ENCODE results near the gene DRG2. TPM values are rescaled to one million over a fixed set of nuclear protein-coding genes. Genes with fewer than 3 reads are reported as not detected.

DRG2 gene
- total RNA-seq, 6 experiments from 2014 or later: 30.6 to 38.1 (median 33.7) TPM

GRCh38 chr17:18119938-18120337, 32.2 kb downstream of the DRG2 start:
- Mint-ChIP-seq H3K4me1 (ENCODE audit: low read depth) (no peaks in the 10 kb centered on the region; the same call in 1 of the 2 replicates), H3K36me3 (ENCODE audit: low read depth) (peaks cover 5% of the 10 kb centered on the region), H3K27me3 (ENCODE audit: insufficient read depth) (peaks cover 4% of the 10 kb centered on the region), H3K27ac (no peak overlapping the region), H3K4me3 (no peak overlapping the region), H3K9me3 (peaks cover 11% of the 10 kb centered on the region; the same call in 1 of the 2 replicates)
- no peak for DNase-seq
- TF ChIP-seq CTCF (IDR thresholded peaks at IDR 0.05): no peak

DNA sequence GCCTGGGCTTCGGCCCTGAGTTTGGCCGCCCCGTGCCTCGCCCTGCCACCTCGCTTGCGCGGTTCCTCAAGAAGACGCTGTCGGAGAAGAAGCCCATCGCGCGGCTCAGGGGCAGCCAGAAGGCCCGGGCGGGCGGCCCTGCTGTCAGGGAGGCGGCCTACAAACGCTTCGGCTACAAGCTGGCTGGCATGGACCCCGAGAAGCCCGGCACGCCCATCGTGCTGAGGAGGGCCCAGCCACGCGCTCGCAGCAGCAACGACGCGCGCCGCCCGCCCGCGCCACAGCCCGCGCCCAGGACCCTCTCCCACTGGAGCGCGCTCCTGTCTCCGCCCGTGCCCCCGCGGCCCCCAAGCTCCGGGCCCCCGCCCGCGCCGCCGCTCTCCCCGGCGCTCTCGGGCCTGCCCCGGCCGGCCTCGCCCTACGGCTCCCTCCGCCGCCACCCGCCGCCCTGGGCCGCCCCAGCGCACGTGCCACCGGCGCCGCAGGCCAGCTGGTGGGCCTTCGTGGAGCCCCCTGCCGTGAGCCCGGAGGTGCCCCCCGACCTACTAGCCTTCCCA, 32.8 kb downstream of the DRG2 start:
- no peaks in the 10 kb centered on the region for H3K4me1 Mint-ChIP-seq (ENCODE audit: low read depth)
- peaks cover 4% of the 10 kb centered on the region for H3K27me3 Mint-ChIP-seq (ENCODE audit: insufficient read depth)
- TF ChIP-seq CTCF (IDR thresholded peaks at IDR 0.05): no peak
- H3K36me3 Mint-ChIP-seq (ENCODE audit: low read depth): peaks cover 5% of the 10 kb centered on the region
- no peak for DNase-seq
- H3K9me3 Mint-ChIP-seq: peaks cover 11% of the 10 kb centered on the region; the same call in 1 of the 2 replicates
- no peak overlapping the region for H3K4me3 Mint-ChIP-seq
- H3K27ac Mint-ChIP-seq: no peak overlapping the region

GRCh38 chr17:18121144-18121910, 33.6 kb downstream of the DRG2 start:
- no peak overlapping the region for H3K4me3 Mint-ChIP-seq
- peaks cover 4% of the 10 kb centered on the region for H3K27me3 Mint-ChIP-seq (ENCODE audit: insufficient read depth)
- H3K36me3 Mint-ChIP-seq (ENCODE audit: low read depth): peaks cover 5% of the 10 kb centered on the region
- DNase-seq: no peak
- H3K27ac Mint-ChIP-seq: no peak overlapping the region
- peaks cover 11% of the 10 kb centered on the region; the same call in 1 of the 2 replicates for H3K9me3 Mint-ChIP-seq
- no peak for TF ChIP-seq CTCF (IDR thresholded peaks at IDR 0.05)
- no peaks in the 10 kb centered on the region for H3K4me1 Mint-ChIP-seq (ENCODE audit: low read depth)

GRCh38 chr17:18122990-18123753, 35.4 kb downstream of the DRG2 start:
- Mint-ChIP-seq H3K27me3 (ENCODE audit: insufficient read depth) (peaks cover 14% of the 10 kb centered on the region), H3K4me1 (ENCODE audit: low read depth) (no peaks in the 10 kb centered on the region), H3K9me3 (peaks cover 11% of the 10 kb centered on the region; the same call in 1 of the 2 replicates), H3K27ac (no peak overlapping the region), H3K4me3 (no peak overlapping the region), H3K36me3 (ENCODE audit: low read depth) (peaks cover 5% of the 10 kb centered on the region)
- no peak for DNase-seq
- TF ChIP-seq CTCF (IDR thresholded peaks at IDR 0.05): no peak

GRCh38 chr17:18124345-18125126, 36.8 kb downstream of the DRG2 start:
- DNase-seq: no peak
- peaks cover 4% of the 10 kb centered on the region; the same call in 1 of the 2 replicates for H3K9me3 Mint-ChIP-seq
- H3K27ac Mint-ChIP-seq: no peak overlapping the region
- no peak for TF ChIP-seq CTCF (IDR thresholded peaks at IDR 0.05)
- H3K4me1 Mint-ChIP-seq (ENCODE audit: low read depth): peaks cover 7% of the 10 kb centered on the region; the same call in 1 of the 2 replicates
- H3K36me3 Mint-ChIP-seq (ENCODE audit: low read depth): peaks cover 4% of the 10 kb centered on the region
- no peak overlapping the region for H3K4me3 Mint-ChIP-seq
- peaks cover 14% of the 10 kb centered on the region for H3K27me3 Mint-ChIP-seq (ENCODE audit: insufficient read depth)

Data from HFFc6 (cell line).